Osteocyte (in vitro differentiated cells): ENCODE measurements around the gene ARR3. TPM values are rescaled to one million over a fixed set of nuclear protein-coding genes. Genes with fewer than 3 reads are reported as not detected.
"Not testable (repeated sequence)": the region's sequence is repeated elsewhere in the genome, so short reads cannot be mapped to it uniquely, and the experiment has no call there.

ENCODE experiments used
- DNase-seq: peaks from one replicate; pipeline ENCODE4 v3.0.0; 2021; ENCODE audit warnings: mixed read lengths; ENCODE audit not compliant: unreplicated experiment; ENCODE audit errors: extremely low spot score
- H3K27ac Mint-ChIP-seq: one replicate; pipeline ENCODE4 v1.8.0; 2021; ENCODE audit warnings: mild to moderate bottlenecking, mixed read lengths; ENCODE audit not compliant: unreplicated experiment
- H3K27me3 Mint-ChIP-seq: one replicate; pipeline ENCODE4 v1.8.0; 2021; ENCODE audit warnings: mixed read lengths; ENCODE audit not compliant: unreplicated experiment
- H3K36me3 Mint-ChIP-seq: one replicate; pipeline ENCODE4 v1.8.0; 2021; ENCODE audit warnings: mixed read lengths; ENCODE audit not compliant: unreplicated experiment
- H3K4me1 Mint-ChIP-seq: one replicate; pipeline ENCODE4 v1.8.0; 2021; ENCODE audit warnings: mixed read lengths; ENCODE audit not compliant: unreplicated experiment
- H3K4me3 Mint-ChIP-seq: one replicate; pipeline ENCODE4 v1.8.0; 2021; ENCODE audit warnings: mild to moderate bottlenecking, moderate library complexity, mixed read lengths; ENCODE audit not compliant: unreplicated experiment
- H3K9me3 Mint-ChIP-seq: one replicate; pipeline ENCODE4 v1.8.0; 2021; ENCODE audit warnings: mixed read lengths; ENCODE audit not compliant: unreplicated experiment
- CTCF ChIP-seq: fragments of 200-600 bp; sonication (generic); IDR thresholded peaks from 2 replicates; pipeline ENCODE4 v1.5.0; 2021; ENCODE audit warnings: antibody characterized with exemption, mild to moderate bottlenecking, moderate library complexity
- total RNA-seq: library from RNA; stranded (reverse); gene quantifications from 2 replicates; pipeline ENCODE4 v1.2.1, GENCODE V29; 2021

The ARR3 gene
- total RNA-seq, 1 donor from 2014 or later, result not detected

GRCh38 chrX:70292788-70293187, 24.7 kb downstream of the ARR3 start:
- Mint-ChIP-seq H3K27ac (peak overlapping the region; percentile 58), H3K36me3 (peaks cover 3% of the 10 kb centered on the region), H3K9me3 (no peaks in the 10 kb centered on the region), H3K4me3 (no peak overlapping the region), H3K27me3 (no peaks in the 10 kb centered on the region), H3K4me1 (peaks cover 30% of the 10 kb centered on the region)
- no peak for TF ChIP-seq CTCF
- no peak for DNase-seq

GRCh38 chrX:70293621-70294020, 25.5 kb downstream of the ARR3 start:
- Mint-ChIP-seq H3K4me1 (peaks cover 27% of the 10 kb centered on the region), H3K9me3 (no peaks in the 10 kb centered on the region), H3K27ac (no peak overlapping the region), H3K4me3 (no peak overlapping the region), H3K27me3 (no peaks in the 10 kb centered on the region), H3K36me3 (no peaks in the 10 kb centered on the region)
- no peak for DNase-seq
- TF ChIP-seq CTCF, result no peak

- no peak for TF ChIP-seq CTCF
- DNase-seq, result no peak
- Mint-ChIP-seq H3K27me3 (no peaks in the 10 kb centered on the region), H3K4me3 (no peak overlapping the region), H3K4me1 (peaks cover 12% of the 10 kb centered on the region), H3K36me3 (no peaks in the 10 kb centered on the region), H3K27ac (peak overlapping the region; percentile 80), H3K9me3 (peaks cover 4% of the 10 kb centered on the region)
These were observed 33.6 kb downstream of the ARR3 start for GRCh38 chrX:70301716-70302115.

- DNase-seq, result no peak
- no peak for TF ChIP-seq CTCF
- Mint-ChIP-seq H3K27ac (no peak overlapping the region), H3K9me3 (peaks cover 12% of the 10 kb centered on the region), H3K4me1 (peaks cover 4% of the 10 kb centered on the region), H3K36me3 (peaks cover 4% of the 10 kb centered on the region), H3K4me3 (no peak overlapping the region), H3K27me3 (no peaks in the 10 kb centered on the region)
These were observed 45.4 kb downstream of the ARR3 start for GRCh38 chrX:70313503-70313902.

- no peak overlapping the region for H3K27ac Mint-ChIP-seq
- no peak for TF ChIP-seq CTCF
- peaks cover 8% of the 10 kb centered on the region for H3K9me3 Mint-ChIP-seq
- H3K4me3 Mint-ChIP-seq, result no peak overlapping the region
- H3K27me3 Mint-ChIP-seq, result no peaks in the 10 kb centered on the region
- no peaks in the 10 kb centered on the region for H3K36me3 Mint-ChIP-seq
- peaks cover 4% of the 10 kb centered on the region for H3K4me1 Mint-ChIP-seq
- DNase-seq, result no peak
These were observed 54.6 kb downstream of the ARR3 start for GRCh38 chrX:70322784-70323183.

- H3K27ac Mint-ChIP-seq, H3K36me3 Mint-ChIP-seq, H3K27me3 Mint-ChIP-seq, H3K4me1 Mint-ChIP-seq, H3K4me3 Mint-ChIP-seq, H3K9me3 Mint-ChIP-seq, DNase-seq: not testable (repeated sequence)
These were observed 55.5 kb downstream of the ARR3 start for GRCh38 chrX:70323628-70324027.
